Adrenal gland (tissue), 12 donors: ENCODE data around the gene CCL19. TPM values are rescaled to one million over a fixed set of nuclear protein-coding genes. Genes with fewer than 3 reads are reported as not detected.

Experiments used
- DNase-seq, 7 donors: peaks; one replicate each; pipeline ENCODE4 v3.0.0-alpha.2; 2019 to 2020
- H3K27ac ChIP-seq, 5 donors: fragments of 200-600 bp; sonication (generic) in 4 of 5; 1 replicate in 3 of 5; 2 replicates in 2 of 5; pipeline versions ENCODE4 v1.5.1 to v1.8.0; 2016 to 2020; ENCODE audit warnings: mild to moderate bottlenecking in 1 of 5
- H3K27me3 ChIP-seq: fragments of 200-600 bp; 2 replicates; pipeline ENCODE4 v1.8.0; 2021
- H3K36me3 ChIP-seq, 2 donors: fragments of 200-600 bp; replicated peaks in 1 of 2; 1 replicate in 1 of 2; 2 replicates in 1 of 2; pipeline versions ENCODE4 v1.5.1 to v1.8.0; 2018 to 2022
- H3K4me1 ChIP-seq, 2 donors: fragments of 200-600 bp; replicated peaks in 1 of 2; 1 replicate in 1 of 2; 2 replicates in 1 of 2; pipeline versions ENCODE4 v1.5.1 to v1.8.0; 2018 to 2021
- H3K4me3 ChIP-seq, 4 donors: fragments of 200-600 bp; sonication (generic) in 3 of 4; one replicate each; pipeline ENCODE4 v1.5.1; 2016 to 2018
- H3K9me3 ChIP-seq, 3 donors: fragments of 200-600 bp; sonication (generic) in 1 of 3; replicated peaks in 1 of 3; 1 replicate in 2 of 3; 2 replicates in 1 of 3; pipeline versions ENCODE4 v1.5.1 to v1.8.0; 2016 to 2021
- POLR2A ChIP-seq, 2 donors: fragments of 450-650 bp; IDR thresholded peaks; one replicate each; pipeline ENCODE4 v1.6.1; 2017; ENCODE audit warnings: antibody characterized with exemption in 2 of 2, mild to moderate bottlenecking in 2 of 2, moderate library complexity in 1 of 2
- WGBS, 4 donors: extraction: QIAGEN DNeasy Blood & Tissue Kit in 2 of 4; methylation state at CpG; one replicate each; pipeline versions ENCODE4 v1.1.5 to v1.1.7; 2013 to 2017; 5-methylcytosine and 5-hydroxymethylcytosine counted together
- intact Hi-C, 2 donors: fragments of 100-400 bp; cut with DNase I; formaldehyde crosslinking; loops; one replicate each; pipeline versions ENCODE4 v1.14.1 to v1.15.0; 2022 to 2023
- polyA plus RNA-seq, 3 donors: library from polyadenylated mRNA; stranded (reverse); fragments of 200-250 nt in 2 of 3; fragments of 350-450 nt in 1 of 3; fragmentation: Illumina TruSeq in 1 of 3; extraction: RNeasy Lipid Tissue Mini Kit (QIAGEN cat#74804) in 1 of 3; gene quantifications; one replicate each; pipeline ENCODE4 v1.2.3, GENCODE V29; 2013 to 2014
- total RNA-seq, 9 donors: library from RNA; depleted of rRNA in 4 of 9; stranded (reverse); fragments of >200 nt in 4 of 9; fragments of 120-200 nt in 1 of 9; fragmentation: NEBNext Ultra II Directional in 1 of 9; extraction: Animal tissue kit (Norgen Biotek cat#: 25700) in 1 of 9; gene quantifications; one replicate each; pipeline versions ENCODE4 v1.1.0 to v1.2.4, GENCODE V29; 2013 to 2023
- TF ChIP-seq, protein P1 (sequence below), 6 experiments: fragments of 450-650 bp in 4 of 6; fragments of 200-600 bp in 2 of 6; sonication (generic) in 1 of 6; IDR thresholded peaks; 1 replicate in 5 of 6; 2 replicates in 1 of 6; pipeline versions ENCODE4 v1.5.1 to v1.8.0; 2016 to 2021; ENCODE audit warnings: antibody characterized with exemption in 6 of 6, mild to moderate bottlenecking in 2 of 6, moderate library complexity in 1 of 6
- donor health status: healthy with polysubstance abuse.
- donor health status: Bipolar disorder and iron deficiency.
- donor health status: DM: yes; HTN: yes; CAD: no.
- donor health status: DM: no; HTN: no; CAD: no.
- donor health status: DM: no; HTN: no; CAD: no.
- donor health status: DM: yes; HTN: yes; CAD: no.

CCL19 gene
- total and polyA plus RNA-seq, 12 donors = 0.39 to 23.3 (median 5.0) TPM; not detected in 6

GRCh38 chr9:34712140-34712539 is 21.1 kb upstream of the CCL19 start:
- Histone ChIP-seq H3K27ac (no peak overlapping the region), H3K9me3 (no peaks in the 10 kb centered on the region)
- WGBS, 4 donors = 57 to 73% (median 59%) methylated on average over 1 of the region's 1 CpG

GRCh38 chr9:34710023-34710422 is 18.9 kb upstream of the CCL19 start, which contains the start of gene CCL21:
Gene CCL21 (minus strand): TSS chr9:34710136. CDS start chr9:34710066, 70 bp downstream.
- H3K36me3 ChIP-seq = no peaks in the 10 kb centered on the region
- no peaks in the 10 kb centered on the region for H3K27me3 ChIP-seq
- intact Hi-C loops = no loop called here
- no peak for TF ChIP-seq POLR2A (IDR thresholded peaks at IDR 0.05)
- TF ChIP-seq, protein P1, sequence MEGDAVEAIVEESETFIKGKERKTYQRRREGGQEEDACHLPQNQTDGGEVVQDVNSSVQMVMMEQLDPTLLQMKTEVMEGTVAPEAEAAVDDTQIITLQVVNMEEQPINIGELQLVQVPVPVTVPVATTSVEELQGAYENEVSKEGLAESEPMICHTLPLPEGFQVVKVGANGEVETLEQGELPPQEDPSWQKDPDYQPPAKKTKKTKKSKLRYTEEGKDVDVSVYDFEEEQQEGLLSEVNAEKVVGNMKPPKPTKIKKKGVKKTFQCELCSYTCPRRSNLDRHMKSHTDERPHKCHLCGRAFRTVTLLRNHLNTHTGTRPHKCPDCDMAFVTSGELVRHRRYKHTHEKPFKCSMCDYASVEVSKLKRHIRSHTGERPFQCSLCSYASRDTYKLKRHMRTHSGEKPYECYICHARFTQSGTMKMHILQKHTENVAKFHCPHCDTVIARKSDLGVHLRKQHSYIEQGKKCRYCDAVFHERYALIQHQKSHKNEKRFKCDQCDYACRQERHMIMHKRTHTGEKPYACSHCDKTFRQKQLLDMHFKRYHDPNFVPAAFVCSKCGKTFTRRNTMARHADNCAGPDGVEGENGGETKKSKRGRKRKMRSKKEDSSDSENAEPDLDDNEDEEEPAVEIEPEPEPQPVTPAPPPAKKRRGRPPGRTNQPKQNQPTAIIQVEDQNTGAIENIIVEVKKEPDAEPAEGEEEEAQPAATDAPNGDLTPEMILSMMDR (IDR thresholded peaks at IDR 0.05) = no peak
- peak within 1 kb of the TSS in 2 of 5 donors; percentile 28 to 56 for H3K27ac ChIP-seq
- WGBS, 4 donors = 56 to 67% (median 62%) methylated on average over 2 of the region's 2 CpGs
- DNase-seq = peak in 6 of 7 donors; percentile 32 to 78 (median 49)
- no peaks in the 10 kb centered on the region for H3K9me3 ChIP-seq
- no peaks in the 10 kb centered on the region for H3K4me1 ChIP-seq
- H3K4me3 ChIP-seq = no peak within 1 kb of the TSS

More at GRCh38 chr9:34712140-34712539, 21.1 kb upstream of the CCL19 start:
- H3K36me3 ChIP-seq = no peaks in the 10 kb centered on the region
- no peaks in the 10 kb centered on the region for H3K27me3 ChIP-seq
- intact Hi-C loops = no loop called here
- DNase-seq = no peak
- TF ChIP-seq, protein P1 (IDR thresholded peaks at IDR 0.05) = no peak
- TF ChIP-seq POLR2A (IDR thresholded peaks at IDR 0.05) = no peak
- no peaks in the 10 kb centered on the region for H3K4me1 ChIP-seq
- no peak overlapping the region for H3K4me3 ChIP-seq

DNA sequence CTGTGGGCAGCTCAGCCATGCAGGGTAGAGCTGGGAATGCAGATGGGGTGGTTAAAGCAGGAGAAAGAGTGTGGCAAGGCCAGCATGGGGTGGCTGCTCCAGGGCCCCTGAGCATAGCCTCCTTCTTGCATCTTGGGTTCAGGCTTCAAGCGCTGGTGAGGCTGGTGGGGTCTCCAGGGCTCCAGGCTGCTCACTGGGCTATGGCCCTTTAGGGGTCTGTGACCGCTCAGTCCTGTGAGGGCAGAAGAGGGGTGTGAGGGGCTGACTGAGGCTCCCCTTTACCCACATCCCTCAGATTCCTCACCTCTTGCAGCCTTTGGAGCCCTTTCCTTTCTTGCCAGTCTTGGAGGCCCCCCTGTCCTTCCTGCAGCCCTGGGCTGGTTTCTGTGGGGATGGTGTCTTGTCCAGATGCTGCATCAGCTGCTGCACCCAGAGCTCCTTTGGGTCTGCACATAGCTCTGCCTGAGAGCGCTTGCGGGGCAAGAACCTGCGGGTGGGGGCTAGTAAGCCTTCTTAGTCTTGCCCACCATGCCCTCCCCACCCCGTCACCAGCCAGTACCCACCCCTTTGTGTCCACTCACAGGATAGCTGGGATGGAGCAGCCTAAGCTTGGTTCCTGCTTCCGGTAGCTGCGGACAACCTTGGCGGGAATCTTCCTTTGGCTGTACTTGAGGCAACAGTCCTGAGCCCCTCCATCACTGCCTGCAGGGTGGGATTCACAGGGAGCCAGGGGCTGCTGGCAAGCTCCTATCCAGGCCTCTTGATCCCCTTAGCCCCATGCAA is 18.3 kb upstream of the CCL19 start:
- DNase-seq = no peak
- intact Hi-C loops = loop anchor here in 1 of 2 donors (10.0 kb wide), 1 partner anchor 55 kb away; the partner anchor contains the start of gene IL11RA
- no peak overlapping the region for H3K4me3 ChIP-seq
- WGBS, 4 donors = 93 to 100% (median 96%) methylated on average over 9 of the region's 9 CpGs; no CpG with 5 or more reads in 1 of the 4 donors
- no peaks in the 10 kb centered on the region for H3K36me3 ChIP-seq
- TF ChIP-seq POLR2A (IDR thresholded peaks at IDR 0.05) = no peak
- TF ChIP-seq, protein P1 (IDR thresholded peaks at IDR 0.05) = no peak
- H3K27ac ChIP-seq = peak overlapping the region in 1 of 5 donors; percentile 28
- H3K9me3 ChIP-seq = no peaks in the 10 kb centered on the region
- no peaks in the 10 kb centered on the region for H3K4me1 ChIP-seq
- no peaks in the 10 kb centered on the region for H3K27me3 ChIP-seq

GRCh38 chr9:34707130-34707529 is 16.1 kb upstream of the CCL19 start:
- Histone ChIP-seq H3K4me1 (no peaks in the 10 kb centered on the region), H3K36me3 (no peaks in the 10 kb centered on the region), H3K9me3 (no peaks in the 10 kb centered on the region), H3K4me3 (no peak overlapping the region), H3K27ac (no peak overlapping the region), H3K27me3 (no peaks in the 10 kb centered on the region)
- no peak for TF ChIP-seq POLR2A (IDR thresholded peaks at IDR 0.05)
- TF ChIP-seq, protein P1 (IDR thresholded peaks at IDR 0.05) = no peak
- intact Hi-C loops = loop anchor here in 1 of 2 donors (10.0 kb wide), 1 partner anchor 52 kb away; the partner anchor contains the start of gene IL11RA
- DNase-seq = no peak
- 90 to 94% (median 92%) methylated on average over 2 of the region's 2 CpGs for WGBS, 4 donors
